ENCODE results near the gene RPL39L.

GRCh38 chr3:187110156-187110555 is 29.1 kb downstream of the RPL39L start:
- TF ChIP-seq POLR2A (IDR thresholded peaks at IDR 0.05): no peak
- TF ChIP-seq, protein P1, sequence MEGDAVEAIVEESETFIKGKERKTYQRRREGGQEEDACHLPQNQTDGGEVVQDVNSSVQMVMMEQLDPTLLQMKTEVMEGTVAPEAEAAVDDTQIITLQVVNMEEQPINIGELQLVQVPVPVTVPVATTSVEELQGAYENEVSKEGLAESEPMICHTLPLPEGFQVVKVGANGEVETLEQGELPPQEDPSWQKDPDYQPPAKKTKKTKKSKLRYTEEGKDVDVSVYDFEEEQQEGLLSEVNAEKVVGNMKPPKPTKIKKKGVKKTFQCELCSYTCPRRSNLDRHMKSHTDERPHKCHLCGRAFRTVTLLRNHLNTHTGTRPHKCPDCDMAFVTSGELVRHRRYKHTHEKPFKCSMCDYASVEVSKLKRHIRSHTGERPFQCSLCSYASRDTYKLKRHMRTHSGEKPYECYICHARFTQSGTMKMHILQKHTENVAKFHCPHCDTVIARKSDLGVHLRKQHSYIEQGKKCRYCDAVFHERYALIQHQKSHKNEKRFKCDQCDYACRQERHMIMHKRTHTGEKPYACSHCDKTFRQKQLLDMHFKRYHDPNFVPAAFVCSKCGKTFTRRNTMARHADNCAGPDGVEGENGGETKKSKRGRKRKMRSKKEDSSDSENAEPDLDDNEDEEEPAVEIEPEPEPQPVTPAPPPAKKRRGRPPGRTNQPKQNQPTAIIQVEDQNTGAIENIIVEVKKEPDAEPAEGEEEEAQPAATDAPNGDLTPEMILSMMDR (IDR thresholded peaks at IDR 0.05): no peak
